ENCODE measurements around the gene TCOF1.

The TCOF1 gene

GRCh38 chr5:150394912-150395687 is 37.6 kb downstream of the TCOF1 start:
- no peak for TF ChIP-seq EZH2 (IDR thresholded peaks at IDR 0.05; ENCODE audit: borderline replicate concordance, low read depth, low read length, severe bottlenecking)
- no peak for TF ChIP-seq CTCF (IDR thresholded peaks at IDR 0.05; ENCODE audit: borderline replicate concordance, extremely low read depth, low read length, poor library complexity, severe bottlenecking)
- Histone ChIP-seq H3K27ac (ENCODE audit: low read length) (no peak overlapping the region), H3K79me2 (ENCODE audit: insufficient read depth, low read length) (no peaks in the 10 kb centered on the region), H3K36me3 (ENCODE audit: insufficient read depth, low read length) (peaks cover 93% of the 10 kb centered on the region), H3K4me3 (ENCODE audit: low read depth in 1 of 2, low read length in 2 of 2) (no peak overlapping the region), H3K4me2 (ENCODE audit: insufficient read depth, low read length) (no peak overlapping the region), H3K9me3 (ENCODE audit: insufficient read depth, low read length, severe bottlenecking) (no peaks in the 10 kb centered on the region), H4K20me1 (ENCODE audit: insufficient read depth, low read length) (no peaks in the 10 kb centered on the region; the same call in 1 of the 2 replicates), H3K4me1 (ENCODE audit: insufficient read depth, low read length) (no peaks in the 10 kb centered on the region), H3K27me3 (ENCODE audit: insufficient read depth, low read length, poor library complexity) (no peaks in the 10 kb centered on the region), H3K9ac (ENCODE audit: low read depth, low read length) (no peak overlapping the region), H2AFZ (ENCODE audit: low read depth, low read length) (no peak overlapping the region)
- no peak for ATAC-seq (ENCODE audit: insufficient read depth, low read depth)
- no peak for DNase-seq

GRCh38 chr5:150395688-150395975 is 38.1 kb downstream of the TCOF1 start:
- Histone ChIP-seq H3K27ac (ENCODE audit: low read length) (no peak overlapping the region), H3K36me3 (ENCODE audit: insufficient read depth, low read length) (peaks cover 94% of the 10 kb centered on the region), H4K20me1 (ENCODE audit: insufficient read depth, low read length) (no peaks in the 10 kb centered on the region; the same call in 1 of the 2 replicates), H3K9me3 (ENCODE audit: insufficient read depth, low read length, severe bottlenecking) (no peaks in the 10 kb centered on the region), H3K9ac (ENCODE audit: low read depth, low read length) (no peak overlapping the region), H3K4me2 (ENCODE audit: insufficient read depth, low read length) (no peak overlapping the region), H3K4me1 (ENCODE audit: insufficient read depth, low read length) (no peaks in the 10 kb centered on the region), H2AFZ (ENCODE audit: low read depth, low read length) (no peak overlapping the region), H3K4me3 (ENCODE audit: low read depth in 1 of 2, low read length in 2 of 2) (no peak overlapping the region), H3K79me2 (ENCODE audit: insufficient read depth, low read length) (no peaks in the 10 kb centered on the region), H3K27me3 (ENCODE audit: insufficient read depth, low read length, poor library complexity) (no peaks in the 10 kb centered on the region)
- ATAC-seq (ENCODE audit: insufficient read depth, low read depth) (no peak), DNase-seq (no peak)
- no peak for TF ChIP-seq EZH2 (IDR thresholded peaks at IDR 0.05; ENCODE audit: borderline replicate concordance, low read depth, low read length, severe bottlenecking)
- no peak for TF ChIP-seq CTCF (IDR thresholded peaks at IDR 0.05; ENCODE audit: borderline replicate concordance, extremely low read depth, low read length, poor library complexity, severe bottlenecking)

DNA sequence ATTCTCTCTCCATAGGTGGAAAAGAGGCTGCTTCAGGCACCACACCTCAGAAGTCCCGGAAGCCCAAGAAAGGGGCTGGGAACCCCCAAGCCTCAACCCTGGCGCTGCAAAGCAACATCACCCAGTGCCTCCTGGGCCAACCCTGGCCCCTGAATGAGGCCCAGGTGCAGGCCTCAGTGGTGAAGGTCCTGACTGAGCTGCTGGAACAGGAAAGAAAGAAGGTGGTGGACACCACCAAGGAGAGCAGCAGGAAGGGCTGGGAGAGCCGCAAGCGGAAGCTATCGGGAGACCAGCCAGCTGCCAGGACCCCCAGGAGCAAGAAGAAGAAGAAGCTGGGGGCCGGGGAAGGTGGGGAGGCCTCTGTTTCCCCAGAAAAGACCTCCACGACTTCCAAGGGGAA is 38.8 kb downstream of the TCOF1 start:
- H3K9ac ChIP-seq (ENCODE audit: low read depth, low read length), result no peak overlapping the region
- H3K27me3 ChIP-seq (ENCODE audit: insufficient read depth, low read length, poor library complexity), result no peaks in the 10 kb centered on the region
- DNase-seq (no peak), ATAC-seq (ENCODE audit: insufficient read depth, low read depth) (no peak)
- no peak overlapping the region for H3K27ac ChIP-seq (ENCODE audit: low read length)
- H3K79me2 ChIP-seq (ENCODE audit: insufficient read depth, low read length), result no peaks in the 10 kb centered on the region
- no peak overlapping the region for H3K4me2 ChIP-seq (ENCODE audit: insufficient read depth, low read length)
- TF ChIP-seq EZH2 (IDR thresholded peaks at IDR 0.05; ENCODE audit: borderline replicate concordance, low read depth, low read length, severe bottlenecking) (no peak), CTCF (IDR thresholded peaks at IDR 0.05; ENCODE audit: borderline replicate concordance, extremely low read depth, low read length, poor library complexity, severe bottlenecking) (no peak)
- H3K4me1 ChIP-seq (ENCODE audit: insufficient read depth, low read length), result no peaks in the 10 kb centered on the region
- no peak overlapping the region for H2AFZ ChIP-seq (ENCODE audit: low read depth, low read length)
- no peaks in the 10 kb centered on the region; the same call in 1 of the 2 replicates for H4K20me1 ChIP-seq (ENCODE audit: insufficient read depth, low read length)
- H3K4me3 ChIP-seq (ENCODE audit: low read depth in 1 of 2, low read length in 2 of 2), result no peak overlapping the region
- no peaks in the 10 kb centered on the region for H3K9me3 ChIP-seq (ENCODE audit: insufficient read depth, low read length, severe bottlenecking)
- peaks cover 94% of the 10 kb centered on the region for H3K36me3 ChIP-seq (ENCODE audit: insufficient read depth, low read length)

All from DND-41 (cell line).